Progenitor cell of endocrine pancreas (in vitro differentiated cells): ENCODE measurements around the gene ARFIP1. TPM values are rescaled to one million over a fixed set of nuclear protein-coding genes. Genes with fewer than 3 reads are reported as not detected.

Experiments used
- DNase-seq: peaks from one replicate; pipeline ENCODE4 v3.0.0; 2021; ENCODE audit warnings: low spot score; ENCODE audit not compliant: unreplicated experiment
- H3K27ac Mint-ChIP-seq: 2 replicates; pipeline ENCODE4 v1.8.0; 2021; ENCODE audit warnings: mild to moderate bottlenecking, moderate library complexity, mixed read lengths
- H3K27me3 Mint-ChIP-seq: 2 replicates; pipeline ENCODE4 v1.8.0; 2021; ENCODE audit warnings: mixed read lengths
- H3K36me3 Mint-ChIP-seq: 2 replicates; pipeline ENCODE4 v1.8.0; 2022; ENCODE audit warnings: mixed read lengths; ENCODE audit not compliant: insufficient read depth
- H3K4me1 Mint-ChIP-seq: 2 replicates; pipeline ENCODE4 v1.8.0; 2021; ENCODE audit warnings: low read depth, mixed read lengths
- H3K4me3 Mint-ChIP-seq: 2 replicates; pipeline ENCODE4 v1.8.0; 2021; ENCODE audit warnings: low read depth, mild to moderate bottlenecking, moderate library complexity, mixed read lengths
- H3K9me3 Mint-ChIP-seq: 2 replicates; pipeline ENCODE4 v1.8.0; 2021; ENCODE audit warnings: low read depth, mixed read lengths
- total RNA-seq: library from RNA; stranded (reverse); gene quantifications from 2 replicates; pipeline ENCODE4 v1.2.1, GENCODE V29; 2021
- TF ChIP-seq, protein P1 (sequence below): fragments of 200-600 bp; sonication (generic); IDR thresholded peaks from one replicate; pipeline ENCODE4 v1.5.0; 2021; ENCODE audit warnings: antibody characterized with exemption, mild to moderate bottlenecking; ENCODE audit not compliant: unreplicated experiment

Gene ARFIP1
- total RNA-seq, 1 donor from 2014 or later: 31.7 TPM

- no peaks in the 10 kb centered on the region for H3K9me3 Mint-ChIP-seq
- no peak for DNase-seq
- peaks cover 31% of the 10 kb centered on the region for H3K4me1 Mint-ChIP-seq
- TF ChIP-seq, protein P1, sequence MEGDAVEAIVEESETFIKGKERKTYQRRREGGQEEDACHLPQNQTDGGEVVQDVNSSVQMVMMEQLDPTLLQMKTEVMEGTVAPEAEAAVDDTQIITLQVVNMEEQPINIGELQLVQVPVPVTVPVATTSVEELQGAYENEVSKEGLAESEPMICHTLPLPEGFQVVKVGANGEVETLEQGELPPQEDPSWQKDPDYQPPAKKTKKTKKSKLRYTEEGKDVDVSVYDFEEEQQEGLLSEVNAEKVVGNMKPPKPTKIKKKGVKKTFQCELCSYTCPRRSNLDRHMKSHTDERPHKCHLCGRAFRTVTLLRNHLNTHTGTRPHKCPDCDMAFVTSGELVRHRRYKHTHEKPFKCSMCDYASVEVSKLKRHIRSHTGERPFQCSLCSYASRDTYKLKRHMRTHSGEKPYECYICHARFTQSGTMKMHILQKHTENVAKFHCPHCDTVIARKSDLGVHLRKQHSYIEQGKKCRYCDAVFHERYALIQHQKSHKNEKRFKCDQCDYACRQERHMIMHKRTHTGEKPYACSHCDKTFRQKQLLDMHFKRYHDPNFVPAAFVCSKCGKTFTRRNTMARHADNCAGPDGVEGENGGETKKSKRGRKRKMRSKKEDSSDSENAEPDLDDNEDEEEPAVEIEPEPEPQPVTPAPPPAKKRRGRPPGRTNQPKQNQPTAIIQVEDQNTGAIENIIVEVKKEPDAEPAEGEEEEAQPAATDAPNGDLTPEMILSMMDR: no peak
- H3K27me3 Mint-ChIP-seq: no peaks in the 10 kb centered on the region
- no peaks in the 10 kb centered on the region for H3K36me3 Mint-ChIP-seq
- H3K4me3 Mint-ChIP-seq: peak overlapping the region; percentile 100
- H3K27ac Mint-ChIP-seq: no peak overlapping the region
These were observed 2.3 kb upstream of the ARFIP1 start for GRCh38 chr4:152777488-152777887.

DNA sequence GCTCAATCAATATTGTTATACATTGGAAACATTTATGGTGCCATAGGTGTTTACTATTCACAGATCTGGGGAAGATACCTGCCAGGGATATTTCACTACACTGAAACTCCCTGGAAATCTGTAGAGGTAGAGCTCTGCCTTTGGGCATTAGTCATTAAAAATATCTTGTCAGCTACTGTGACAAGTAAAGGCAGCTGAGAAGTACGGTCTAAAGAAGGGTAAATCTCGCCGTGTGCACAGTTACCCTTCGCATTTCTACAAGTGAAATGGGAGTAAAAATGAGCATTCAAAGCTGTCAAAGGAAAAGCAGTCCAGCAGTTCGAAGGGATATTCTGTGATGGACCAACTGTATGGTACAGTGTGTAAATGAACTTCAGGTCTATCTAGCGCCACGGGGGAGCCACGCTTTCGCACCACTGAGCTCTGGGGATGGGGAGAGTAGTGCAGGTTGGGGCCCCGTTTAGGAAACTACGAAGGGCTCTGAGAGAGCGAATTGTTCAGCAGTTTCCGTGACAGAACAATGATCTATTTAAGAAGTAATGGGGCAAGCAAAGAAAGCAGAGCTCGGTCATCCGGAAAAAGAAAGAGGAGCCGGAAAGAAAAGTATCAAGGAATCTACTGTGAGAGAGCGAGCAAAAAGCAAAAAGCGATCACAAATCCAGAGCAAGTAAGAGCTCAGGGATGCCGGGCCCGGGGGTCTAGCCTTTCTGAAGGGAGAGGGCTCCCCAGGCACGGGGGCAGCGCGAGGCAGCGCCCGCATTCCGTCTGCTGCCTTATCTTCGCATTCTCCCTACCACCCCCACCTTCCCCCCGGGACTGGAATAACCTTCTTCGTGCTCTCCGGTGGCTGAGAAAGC, 870 bp upstream of the ARFIP1 start:
- Mint-ChIP-seq H3K9me3 (no peaks in the 10 kb centered on the region), H3K4me3 (peak overlapping the region; percentile 100), H3K27me3 (no peaks in the 10 kb centered on the region), H3K27ac (peak overlapping the region; percentile 100), H3K4me1 (peaks cover 35% of the 10 kb centered on the region), H3K36me3 (no peaks in the 10 kb centered on the region)
- no peak for DNase-seq
- TF ChIP-seq, protein P1: no peak

- Mint-ChIP-seq H3K27me3 (no peaks in the 10 kb centered on the region), H3K4me3 (peak overlapping the region; percentile 100), H3K27ac (peak overlapping the region; percentile 100), H3K36me3 (no peaks in the 10 kb centered on the region), H3K9me3 (no peaks in the 10 kb centered on the region), H3K4me1 (peaks cover 35% of the 10 kb centered on the region)
- no peak for DNase-seq
- TF ChIP-seq, protein P1: no peak
These were observed 569 bp downstream of the ARFIP1 start for GRCh38 chr4:152780267-152780778.

- Mint-ChIP-seq H3K4me1 (peaks cover 27% of the 10 kb centered on the region), H3K4me3 (no peak overlapping the region), H3K27ac (peak overlapping the region; percentile 27), H3K36me3 (no peaks in the 10 kb centered on the region), H3K9me3 (no peaks in the 10 kb centered on the region), H3K27me3 (no peaks in the 10 kb centered on the region)
- DNase-seq: no peak
- TF ChIP-seq, protein P1: no peak
These were observed 5.0 kb downstream of the ARFIP1 start for GRCh38 chr4:152784490-152785350.
